Measurements from ENCODE around the gene TMEM135. TPM values are rescaled to one million over a fixed set of nuclear protein-coding genes. Genes with fewer than 3 reads are reported as not detected.

Gene TMEM135
- total RNA-seq, 4 donors from 2014 or later: 19.0 to 38.5 (median 29.5) TPM

- H3K4me3 ChIP-seq: no peak overlapping the region
- TF ChIP-seq POLR2A (IDR thresholded peaks at IDR 0.05): no peak
- TF ChIP-seq, protein P1, sequence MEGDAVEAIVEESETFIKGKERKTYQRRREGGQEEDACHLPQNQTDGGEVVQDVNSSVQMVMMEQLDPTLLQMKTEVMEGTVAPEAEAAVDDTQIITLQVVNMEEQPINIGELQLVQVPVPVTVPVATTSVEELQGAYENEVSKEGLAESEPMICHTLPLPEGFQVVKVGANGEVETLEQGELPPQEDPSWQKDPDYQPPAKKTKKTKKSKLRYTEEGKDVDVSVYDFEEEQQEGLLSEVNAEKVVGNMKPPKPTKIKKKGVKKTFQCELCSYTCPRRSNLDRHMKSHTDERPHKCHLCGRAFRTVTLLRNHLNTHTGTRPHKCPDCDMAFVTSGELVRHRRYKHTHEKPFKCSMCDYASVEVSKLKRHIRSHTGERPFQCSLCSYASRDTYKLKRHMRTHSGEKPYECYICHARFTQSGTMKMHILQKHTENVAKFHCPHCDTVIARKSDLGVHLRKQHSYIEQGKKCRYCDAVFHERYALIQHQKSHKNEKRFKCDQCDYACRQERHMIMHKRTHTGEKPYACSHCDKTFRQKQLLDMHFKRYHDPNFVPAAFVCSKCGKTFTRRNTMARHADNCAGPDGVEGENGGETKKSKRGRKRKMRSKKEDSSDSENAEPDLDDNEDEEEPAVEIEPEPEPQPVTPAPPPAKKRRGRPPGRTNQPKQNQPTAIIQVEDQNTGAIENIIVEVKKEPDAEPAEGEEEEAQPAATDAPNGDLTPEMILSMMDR (IDR thresholded peaks at IDR 0.05): no peak
- H3K9me3 ChIP-seq: no peaks in the 10 kb centered on the region
- no peaks in the 10 kb centered on the region for H3K27me3 ChIP-seq
- H3K27ac ChIP-seq: no peak overlapping the region
- H3K4me1 ChIP-seq: no peaks in the 10 kb centered on the region
- DNase-seq: no peak
- intact Hi-C loops (cut with DNase I; ENCODE audit: low total_unique reads): no loop called here
- H3K36me3 ChIP-seq: no peaks in the 10 kb centered on the region
These were observed 266.7 kb downstream of the TMEM135 start for GRCh38 chr11:87304412-87304811.

DNA sequence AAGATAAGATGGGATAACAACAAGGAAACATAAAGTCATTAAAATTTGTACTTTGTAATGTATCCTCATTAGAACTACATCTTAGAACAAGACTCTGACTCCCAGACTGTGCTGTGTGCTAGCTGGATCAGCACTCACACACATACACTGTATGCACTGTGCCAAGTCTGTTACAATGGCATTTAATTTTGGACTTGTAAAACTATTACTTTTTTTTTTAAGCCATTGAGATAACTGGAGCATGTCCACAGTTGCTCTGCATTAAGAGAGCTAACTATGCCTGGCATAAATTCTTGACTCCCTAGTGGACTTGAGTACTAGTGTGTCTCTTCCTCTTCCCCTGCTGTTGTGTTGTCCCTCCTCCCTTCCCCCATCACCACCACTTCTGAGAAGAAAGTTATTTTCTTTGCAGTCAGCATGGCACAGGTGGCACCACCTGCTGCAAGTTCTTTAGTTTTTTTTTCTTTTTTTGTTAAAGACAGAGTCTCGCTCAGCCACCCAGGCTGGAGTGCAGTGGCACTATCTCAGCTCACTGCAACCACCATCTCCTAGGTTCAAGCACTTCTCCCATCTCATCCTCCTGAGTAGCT lies 268.6 kb downstream of the TMEM135 start:
- Histone ChIP-seq H3K27me3 (no peaks in the 10 kb centered on the region), H3K4me3 (no peak overlapping the region), H3K27ac (peak overlapping the region in 1 of 2 donors; percentile 43), H3K36me3 (no peaks in the 10 kb centered on the region), H3K4me1 (no peaks in the 10 kb centered on the region), H3K9me3 (no peaks in the 10 kb centered on the region)
- no peak for DNase-seq
- no peak for TF ChIP-seq POLR2A (IDR thresholded peaks at IDR 0.05)
- TF ChIP-seq, protein P1 (IDR thresholded peaks at IDR 0.05): no peak
- intact Hi-C loops (cut with DNase I; ENCODE audit: low total_unique reads): no loop called here

DNA sequence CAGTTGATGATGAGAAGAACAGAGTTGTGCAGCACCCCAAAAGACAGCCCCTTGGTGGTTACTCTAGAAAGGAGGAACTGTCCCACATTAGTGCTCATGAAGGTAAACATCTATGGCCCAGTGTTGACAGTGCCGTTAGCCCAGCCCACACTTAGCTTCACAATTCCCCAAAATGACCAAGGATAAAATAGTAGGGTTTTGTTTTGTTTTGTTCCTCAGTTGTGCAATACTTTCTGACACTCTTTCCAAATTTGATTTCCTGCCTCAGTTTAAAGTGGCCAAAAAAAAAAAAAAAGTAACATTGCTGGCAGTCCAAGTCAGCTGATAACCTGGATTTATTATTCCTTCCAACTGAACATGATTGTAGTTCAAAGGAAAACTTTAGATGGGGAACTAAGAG lies 269.4 kb downstream of the TMEM135 start:
- Histone ChIP-seq H3K27ac (peak overlapping the region; percentile 22 to 43), H3K36me3 (no peaks in the 10 kb centered on the region), H3K9me3 (no peaks in the 10 kb centered on the region), H3K4me3 (no peak overlapping the region), H3K4me1 (no peaks in the 10 kb centered on the region), H3K27me3 (no peaks in the 10 kb centered on the region)
- DNase-seq: no peak
- TF ChIP-seq, protein P1 (IDR thresholded peaks at IDR 0.05): no peak
- no peak for TF ChIP-seq POLR2A (IDR thresholded peaks at IDR 0.05)
- intact Hi-C loops (cut with DNase I; ENCODE audit: low total_unique reads): no loop called here

- DNase-seq: no peak
- TF ChIP-seq, protein P1 (IDR thresholded peaks at IDR 0.05): no peak
- no peak overlapping the region for H3K27ac ChIP-seq
- H3K4me3 ChIP-seq: no peak overlapping the region
- no peaks in the 10 kb centered on the region for H3K27me3 ChIP-seq
- intact Hi-C loops (cut with DNase I; ENCODE audit: low total_unique reads): no loop called here
- H3K9me3 ChIP-seq: no peaks in the 10 kb centered on the region
- H3K36me3 ChIP-seq: no peaks in the 10 kb centered on the region
- H3K4me1 ChIP-seq: no peaks in the 10 kb centered on the region
These were observed 277.5 kb downstream of the TMEM135 start for GRCh38 chr11:87315229-87315628.

DNA sequence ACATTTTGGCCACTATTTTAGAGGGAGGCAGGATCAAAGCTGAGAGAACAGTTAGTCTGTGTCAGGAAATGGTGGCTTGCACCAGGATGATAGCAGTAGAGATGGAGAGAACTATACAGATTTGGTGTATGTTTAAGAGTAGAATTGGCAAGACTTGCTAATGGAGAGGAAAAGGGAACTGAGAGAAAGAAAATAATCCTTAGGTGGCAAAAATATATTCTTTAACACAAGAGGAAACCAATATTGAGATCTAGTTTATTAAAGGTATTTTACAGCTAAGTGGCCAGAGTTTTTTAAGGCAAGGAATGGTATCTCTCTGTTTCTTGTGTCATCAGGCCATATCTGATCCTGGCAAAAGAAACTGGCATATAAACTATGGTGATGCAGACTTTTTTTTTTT lies 278.8 kb downstream of the TMEM135 start:
- intact Hi-C loops (cut with DNase I; ENCODE audit: low total_unique reads): no loop called here
- H3K36me3 ChIP-seq: no peaks in the 10 kb centered on the region
- H3K4me1 ChIP-seq: no peaks in the 10 kb centered on the region
- no peak for DNase-seq
- no peak overlapping the region for H3K27ac ChIP-seq
- H3K9me3 ChIP-seq: no peaks in the 10 kb centered on the region
- H3K27me3 ChIP-seq: no peaks in the 10 kb centered on the region
- no peak for TF ChIP-seq POLR2A (IDR thresholded peaks at IDR 0.05)
- TF ChIP-seq, protein P1 (IDR thresholded peaks at IDR 0.05): no peak
- H3K4me3 ChIP-seq: no peak overlapping the region
